ENCODE measurements around the gene RFTN1.

DNA sequence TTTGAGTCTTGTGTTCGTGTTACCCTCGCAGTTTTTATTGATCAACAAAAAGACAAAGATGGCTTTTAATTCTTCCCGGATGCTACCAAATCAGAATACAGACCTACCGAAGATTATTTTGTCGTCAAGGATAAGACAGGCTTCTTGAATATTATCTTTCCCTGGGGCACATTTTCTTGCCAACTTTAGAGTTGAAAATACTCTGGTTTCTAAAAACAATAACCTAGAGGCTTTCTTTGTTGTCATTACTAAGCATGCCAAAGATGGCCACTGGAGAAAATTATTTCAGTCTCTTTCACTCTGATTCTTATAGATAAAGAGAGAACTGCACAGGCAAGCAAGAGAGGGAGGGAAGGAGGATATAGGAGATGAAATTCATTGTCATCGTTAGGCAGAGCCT lies 214.6 kb downstream of the RFTN1 start:
- TF ChIP-seq, protein P1, sequence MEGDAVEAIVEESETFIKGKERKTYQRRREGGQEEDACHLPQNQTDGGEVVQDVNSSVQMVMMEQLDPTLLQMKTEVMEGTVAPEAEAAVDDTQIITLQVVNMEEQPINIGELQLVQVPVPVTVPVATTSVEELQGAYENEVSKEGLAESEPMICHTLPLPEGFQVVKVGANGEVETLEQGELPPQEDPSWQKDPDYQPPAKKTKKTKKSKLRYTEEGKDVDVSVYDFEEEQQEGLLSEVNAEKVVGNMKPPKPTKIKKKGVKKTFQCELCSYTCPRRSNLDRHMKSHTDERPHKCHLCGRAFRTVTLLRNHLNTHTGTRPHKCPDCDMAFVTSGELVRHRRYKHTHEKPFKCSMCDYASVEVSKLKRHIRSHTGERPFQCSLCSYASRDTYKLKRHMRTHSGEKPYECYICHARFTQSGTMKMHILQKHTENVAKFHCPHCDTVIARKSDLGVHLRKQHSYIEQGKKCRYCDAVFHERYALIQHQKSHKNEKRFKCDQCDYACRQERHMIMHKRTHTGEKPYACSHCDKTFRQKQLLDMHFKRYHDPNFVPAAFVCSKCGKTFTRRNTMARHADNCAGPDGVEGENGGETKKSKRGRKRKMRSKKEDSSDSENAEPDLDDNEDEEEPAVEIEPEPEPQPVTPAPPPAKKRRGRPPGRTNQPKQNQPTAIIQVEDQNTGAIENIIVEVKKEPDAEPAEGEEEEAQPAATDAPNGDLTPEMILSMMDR (IDR thresholded peaks at IDR 0.05), result no peak
- TF ChIP-seq EZH2 (IDR thresholded peaks at IDR 0.05; ENCODE audit: borderline replicate concordance, insufficient read depth, low read depth, low read length, poor library complexity, severe bottlenecking), result no peak
